Measurements from ENCODE around the gene CACNG4.
A peak's percentile ranks its signal among the peaks of the same experiment; 100 is the strongest.

CACNG4 gene

GRCh38 chr17:66947311-66947710 is 17.2 kb upstream of the CACNG4 start (continued):
- TF ChIP-seq, protein P1, sequence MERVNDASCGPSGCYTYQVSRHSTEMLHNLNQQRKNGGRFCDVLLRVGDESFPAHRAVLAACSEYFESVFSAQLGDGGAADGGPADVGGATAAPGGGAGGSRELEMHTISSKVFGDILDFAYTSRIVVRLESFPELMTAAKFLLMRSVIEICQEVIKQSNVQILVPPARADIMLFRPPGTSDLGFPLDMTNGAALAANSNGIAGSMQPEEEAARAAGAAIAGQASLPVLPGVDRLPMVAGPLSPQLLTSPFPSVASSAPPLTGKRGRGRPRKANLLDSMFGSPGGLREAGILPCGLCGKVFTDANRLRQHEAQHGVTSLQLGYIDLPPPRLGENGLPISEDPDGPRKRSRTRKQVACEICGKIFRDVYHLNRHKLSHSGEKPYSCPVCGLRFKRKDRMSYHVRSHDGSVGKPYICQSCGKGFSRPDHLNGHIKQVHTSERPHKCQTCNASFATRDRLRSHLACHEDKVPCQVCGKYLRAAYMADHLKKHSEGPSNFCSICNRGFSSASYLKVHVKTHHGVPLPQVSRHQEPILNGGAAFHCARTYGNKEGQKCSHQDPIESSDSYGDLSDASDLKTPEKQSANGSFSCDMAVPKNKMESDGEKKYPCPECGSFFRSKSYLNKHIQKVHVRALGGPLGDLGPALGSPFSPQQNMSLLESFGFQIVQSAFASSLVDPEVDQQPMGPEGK (CRISPR knock-in tag; IDR thresholded peaks at IDR 0.05; ENCODE audit: borderline replicate concordance), result no peak

DNA sequence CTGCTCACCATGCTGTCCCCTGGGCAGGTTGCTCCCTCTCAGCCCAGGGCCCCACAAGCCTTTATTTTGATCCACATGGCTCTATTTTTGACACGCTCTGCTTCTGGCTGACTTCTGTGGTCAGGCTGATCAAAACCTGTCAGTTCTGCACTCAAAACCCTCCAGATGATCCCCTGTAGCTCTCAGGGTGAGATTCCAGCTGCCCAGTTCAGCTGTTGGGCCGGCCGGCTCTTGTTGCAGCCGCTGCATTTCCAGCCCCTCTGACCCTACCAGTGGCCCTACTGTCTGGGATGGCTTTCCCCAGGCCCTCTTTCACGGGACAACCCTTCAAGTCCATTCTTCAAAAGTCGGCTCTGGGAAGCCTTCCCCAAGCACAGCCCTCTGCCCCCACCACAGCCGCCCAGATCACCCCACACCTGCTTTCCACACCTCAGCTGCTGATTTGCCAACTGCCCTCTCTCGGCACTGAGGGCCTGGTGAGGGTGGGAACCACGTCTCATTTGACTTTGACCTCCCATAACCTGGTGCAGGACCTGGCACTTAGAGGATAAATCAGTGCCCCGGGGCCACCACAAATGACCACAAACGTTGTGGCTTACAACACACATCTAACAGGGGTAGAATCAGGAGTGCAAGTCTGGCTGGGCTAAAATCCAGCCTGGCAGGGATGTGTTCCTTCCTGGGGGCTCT is 16.3 kb upstream of the CACNG4 start:
- TF ChIP-seq PPARA (CRISPR knock-in tag; IDR thresholded peaks at IDR 0.05; ENCODE audit: borderline replicate concordance), result no peak
- TF ChIP-seq, protein P1 (CRISPR knock-in tag; IDR thresholded peaks at IDR 0.05; ENCODE audit: borderline replicate concordance), result no peak
- ATAC-seq, result no peak

DNA sequence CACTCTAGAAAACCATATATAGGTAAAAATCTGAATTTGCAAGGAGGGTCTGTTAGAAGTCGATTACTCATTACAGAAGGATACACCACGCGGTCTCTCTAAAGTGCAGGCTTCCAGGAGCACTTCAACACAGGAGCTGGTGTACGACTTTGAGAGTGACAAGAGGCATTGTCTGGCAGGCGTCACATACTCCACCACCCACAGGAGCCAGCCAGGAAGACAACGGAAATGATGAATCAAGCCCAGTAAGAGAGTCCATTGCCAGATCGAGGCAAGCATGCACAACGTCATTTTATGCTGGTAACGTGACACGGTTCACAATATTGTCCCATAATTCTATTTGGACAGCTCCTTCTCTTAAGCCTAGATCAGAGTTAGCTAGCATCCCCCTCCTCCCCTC is 15.0 kb upstream of the CACNG4 start:
- no peak; the same call in 2 of the 3 replicates for ATAC-seq
- TF ChIP-seq ZC3H10 (CRISPR knock-in tag; IDR thresholded peaks at IDR 0.05) (no peak), ZFP3 (CRISPR knock-in tag; IDR thresholded peaks at IDR 0.05) (no peak)

GRCh38 chr17:66950325-66950724 is 14.2 kb upstream of the CACNG4 start:
- no peak for TF ChIP-seq BACH2 (CRISPR knock-in tag; IDR thresholded peaks at IDR 0.05; ENCODE audit: borderline replicate concordance)
- no peak for TF ChIP-seq OSR1 (CRISPR knock-in tag; IDR thresholded peaks at IDR 0.05)
- TF ChIP-seq ZFP30 (CRISPR knock-in tag; IDR thresholded peaks at IDR 0.05), result no peak
- TF ChIP-seq PPARA (CRISPR knock-in tag; IDR thresholded peaks at IDR 0.05; ENCODE audit: borderline replicate concordance), result no peak
- TF ChIP-seq CREB5 (CRISPR knock-in tag; IDR thresholded peaks at IDR 0.05; ENCODE audit: low read depth), result no peak
- ATAC-seq, result no peak

DNA sequence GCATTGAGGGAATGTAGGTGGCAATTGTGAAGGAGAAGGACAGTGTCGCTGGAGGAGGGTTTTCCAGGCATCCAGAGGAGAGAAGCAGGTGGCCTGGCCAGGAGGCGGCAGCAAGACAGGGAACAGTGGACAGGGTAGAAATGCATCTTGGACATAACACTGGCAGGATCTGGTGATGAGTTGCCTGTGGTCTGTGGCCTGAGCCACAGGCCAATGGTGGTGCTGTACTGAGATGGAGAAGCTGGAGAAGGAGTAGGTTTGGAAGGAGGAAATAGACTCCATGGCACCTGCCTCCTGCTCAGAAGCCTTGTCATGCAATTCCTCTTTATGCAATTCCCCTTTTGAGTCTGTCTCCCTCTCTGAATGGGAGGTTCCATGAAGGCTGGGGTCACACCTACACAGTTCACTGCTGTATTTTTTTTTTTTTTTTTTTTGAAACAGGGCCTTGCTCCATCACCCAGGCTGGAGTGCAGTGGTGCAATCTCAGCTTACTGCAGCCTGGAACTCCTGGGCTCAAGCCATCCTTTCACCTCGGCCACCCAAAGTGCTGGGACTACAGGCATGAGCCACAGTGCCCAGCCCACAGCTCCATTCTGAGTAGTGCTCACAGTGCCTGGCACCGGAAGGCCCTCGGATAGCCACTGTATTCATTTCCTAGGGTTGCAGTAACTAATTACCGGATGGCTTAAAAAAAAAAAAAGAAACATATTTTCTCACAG is 13.5 kb upstream of the CACNG4 start:
- peak; percentile 2; the same call in 1 of the 3 replicates for ATAC-seq

More for the DNA sequence above, 13.5 kb upstream of the CACNG4 start:
- no peak for TF ChIP-seq SNAI2 (CRISPR knock-in tag; IDR thresholded peaks at IDR 0.05)
- no peak for TF ChIP-seq TOX (CRISPR knock-in tag; IDR thresholded peaks at IDR 0.05; ENCODE audit: borderline replicate concordance)
- no peak for TF ChIP-seq GLIS3 (CRISPR knock-in tag; IDR thresholded peaks at IDR 0.05)
- no peak for TF ChIP-seq ARNTL (CRISPR knock-in tag; IDR thresholded peaks at IDR 0.05; ENCODE audit: borderline replicate concordance, low read depth)
- no peak for TF ChIP-seq TCF4 (CRISPR knock-in tag; IDR thresholded peaks at IDR 0.05; ENCODE audit: borderline replicate concordance)
- no peak for TF ChIP-seq ZNF565 (CRISPR knock-in tag; conservative IDR thresholded peaks at IDR 0.05; ENCODE audit: low read depth)
- TF ChIP-seq CSRNP3 (CRISPR knock-in tag; IDR thresholded peaks at IDR 0.05), result no peak
- TF ChIP-seq ZNF70 (CRISPR knock-in tag; IDR thresholded peaks at IDR 0.05), result no peak
- no peak for TF ChIP-seq CREB5 (CRISPR knock-in tag; IDR thresholded peaks at IDR 0.05; ENCODE audit: low read depth)
- no peak for TF ChIP-seq PPARA (CRISPR knock-in tag; IDR thresholded peaks at IDR 0.05; ENCODE audit: borderline replicate concordance)
- no peak for TF ChIP-seq ZFP3 (CRISPR knock-in tag; IDR thresholded peaks at IDR 0.05)
- no peak for TF ChIP-seq OSR1 (CRISPR knock-in tag; IDR thresholded peaks at IDR 0.05)
- no peak for TF ChIP-seq ZFP30 (CRISPR knock-in tag; IDR thresholded peaks at IDR 0.05)
- no peak for TF ChIP-seq BACH2 (CRISPR knock-in tag; IDR thresholded peaks at IDR 0.05; ENCODE audit: borderline replicate concordance)
- TF ChIP-seq ISL1 (CRISPR knock-in tag; IDR thresholded peaks at IDR 0.05), result no peak
- no peak for TF ChIP-seq ZC3H10 (CRISPR knock-in tag; IDR thresholded peaks at IDR 0.05)
- TF ChIP-seq ESRRG (CRISPR knock-in tag; IDR thresholded peaks at IDR 0.05), result no peak

Data from SK-N-SH treated with all-trans-retinoic acid at 6 μM for 48 hours (cell line).